ENCODE results near the gene MS4A15.

DNA sequence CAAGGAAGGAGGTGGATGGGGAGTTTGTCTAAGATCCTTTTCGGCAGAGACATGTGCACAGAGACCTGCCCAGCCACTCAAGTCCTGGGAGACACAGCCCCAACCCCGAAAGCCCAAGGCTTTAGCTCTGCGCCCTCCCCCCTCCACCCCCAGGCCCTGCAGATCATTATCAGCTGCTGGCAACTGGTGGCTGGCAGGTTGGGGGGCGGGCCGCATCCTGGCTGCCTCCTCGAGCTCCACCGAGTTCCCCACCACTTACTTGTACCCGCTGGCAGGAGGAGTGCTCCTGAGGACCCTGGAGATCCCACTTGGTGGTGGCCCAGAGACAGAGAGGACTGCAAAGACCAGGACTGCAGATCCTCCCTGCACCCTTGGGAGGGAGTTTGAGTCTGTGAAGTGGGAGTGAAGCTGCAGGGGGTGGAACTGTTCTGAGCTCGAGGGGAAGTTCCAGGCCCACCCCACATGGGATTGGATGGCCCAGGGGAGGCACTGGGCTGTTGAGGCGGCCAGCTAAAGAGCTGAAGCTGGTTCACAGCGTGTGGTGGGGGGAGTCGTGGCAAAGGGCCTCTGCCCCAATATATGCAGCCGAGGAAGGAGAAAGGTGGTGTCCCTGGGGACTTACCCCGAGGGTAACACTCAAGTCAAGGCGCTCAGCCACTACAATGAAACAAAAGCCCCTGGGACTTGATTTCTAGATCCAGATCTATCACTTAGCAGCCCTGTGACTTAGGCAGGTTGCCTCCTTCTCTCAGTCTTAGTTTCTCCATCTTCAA, 65.3 kb downstream of the MS4A15 start:
- TF ChIP-seq POLR2A (IDR thresholded peaks at IDR 0.05; ENCODE audit: low read depth, low read length) (no peak), NFIC (IDR thresholded peaks at IDR 0.05; ENCODE audit: low read depth, low read length) (no peak), CREM (IDR thresholded peaks at IDR 0.05; ENCODE audit: low read depth) (no peak)
- TF ChIP-seq, protein P1, sequence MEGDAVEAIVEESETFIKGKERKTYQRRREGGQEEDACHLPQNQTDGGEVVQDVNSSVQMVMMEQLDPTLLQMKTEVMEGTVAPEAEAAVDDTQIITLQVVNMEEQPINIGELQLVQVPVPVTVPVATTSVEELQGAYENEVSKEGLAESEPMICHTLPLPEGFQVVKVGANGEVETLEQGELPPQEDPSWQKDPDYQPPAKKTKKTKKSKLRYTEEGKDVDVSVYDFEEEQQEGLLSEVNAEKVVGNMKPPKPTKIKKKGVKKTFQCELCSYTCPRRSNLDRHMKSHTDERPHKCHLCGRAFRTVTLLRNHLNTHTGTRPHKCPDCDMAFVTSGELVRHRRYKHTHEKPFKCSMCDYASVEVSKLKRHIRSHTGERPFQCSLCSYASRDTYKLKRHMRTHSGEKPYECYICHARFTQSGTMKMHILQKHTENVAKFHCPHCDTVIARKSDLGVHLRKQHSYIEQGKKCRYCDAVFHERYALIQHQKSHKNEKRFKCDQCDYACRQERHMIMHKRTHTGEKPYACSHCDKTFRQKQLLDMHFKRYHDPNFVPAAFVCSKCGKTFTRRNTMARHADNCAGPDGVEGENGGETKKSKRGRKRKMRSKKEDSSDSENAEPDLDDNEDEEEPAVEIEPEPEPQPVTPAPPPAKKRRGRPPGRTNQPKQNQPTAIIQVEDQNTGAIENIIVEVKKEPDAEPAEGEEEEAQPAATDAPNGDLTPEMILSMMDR (IDR thresholded peaks at IDR 0.05 in 2 of 3, conservative IDR thresholded peaks at IDR 0.05 in 1 of 3; ENCODE audit: control insufficient read depth in 2 of 3, extremely low read depth in 1 of 3, insufficient read depth in 1 of 3, low read depth in 3 of 3, low read length in 3 of 3), result no peak

All from GM12878 (cell line).